Keratinocyte (primary cell): ENCODE data around the gene RAB30. TPM values are rescaled to one million over a fixed set of nuclear protein-coding genes. Genes with fewer than 3 reads are reported as not detected.
"Not testable (repeated sequence)": the region's sequence is repeated elsewhere in the genome, so short reads cannot be mapped to it uniquely, and the experiment has no call there.

Experiments used
- DNase-seq: peaks from one replicate; pipeline ENCODE4 v3.0.0-alpha.2; 2011; ENCODE audit warnings: low read depth, missing footprints, low spot score
- FAIRE-seq: peaks from 2 replicates; lab custom pipeline; 2011; peaks lifted over from hg19 to GRCh38; lab: Jason Lieb, UNC
- H2AFZ ChIP-seq: 2 replicates; pipeline ENCODE4 v1.6.0; 2012; ENCODE audit warnings: low read length, control low read depth, inconsistent platforms; ENCODE audit not compliant: control insufficient read depth
- H3K27ac ChIP-seq: 2 replicates; pipeline ENCODE4 v1.5.1; 2011; ENCODE audit warnings: low read length; ENCODE audit not compliant: control insufficient read depth, insufficient read depth
- H3K27me3 ChIP-seq: 3 replicates; pipeline ENCODE4 v1.6.0; 2011; ENCODE audit warnings: low read length; ENCODE audit not compliant: control insufficient read depth, insufficient read depth; ENCODE audit errors: extremely low read depth
- H3K36me3 ChIP-seq, 2 experiments: 2 replicates in 1 of 2; 3 replicates in 1 of 2; pipeline ENCODE4 v1.5.1; 2011; ENCODE audit warnings: low read length in 2 of 2, mild to moderate bottlenecking in 1 of 2; ENCODE audit not compliant: control insufficient read depth in 2 of 2, insufficient read depth in 2 of 2; ENCODE audit errors: extremely low read depth in 1 of 2
- H3K4me1 ChIP-seq: 3 replicates; pipeline ENCODE4 v1.5.1; 2011; ENCODE audit warnings: low read length; ENCODE audit not compliant: control insufficient read depth, insufficient read depth; ENCODE audit errors: extremely low read depth
- H3K4me2 ChIP-seq: 3 replicates; pipeline ENCODE4 v1.6.0; 2011; ENCODE audit warnings: low read depth, low read length; ENCODE audit not compliant: control insufficient read depth, insufficient read depth; ENCODE audit errors: extremely low read depth
- H3K4me3 ChIP-seq, 3 experiments: fragments of 200-600 bp in 1 of 3; sonication (generic) in 1 of 3; 2 replicates in 2 of 3; 3 replicates in 1 of 3; pipeline ENCODE4 v1.5.1; 2011 to 2016; ENCODE audit warnings: low read length in 3 of 3, mild to moderate bottlenecking in 3 of 3, control low read depth in 2 of 3, inconsistent platforms in 1 of 3, low read depth in 1 of 3, mixed read lengths in 1 of 3, mixed run types in 1 of 3, moderate library complexity in 1 of 3; ENCODE audit not compliant: control insufficient read depth in 2 of 3, insufficient read depth in 2 of 3; ENCODE audit errors: extremely low read depth in 1 of 3
- H3K79me2 ChIP-seq: 2 replicates; pipeline ENCODE4 v1.6.0; 2012; ENCODE audit warnings: low read length; ENCODE audit not compliant: control insufficient read depth, insufficient read depth
- H3K9ac ChIP-seq: 3 replicates; pipeline ENCODE4 v1.6.0; 2011; ENCODE audit warnings: low read length; ENCODE audit not compliant: control insufficient read depth, insufficient read depth; ENCODE audit errors: extremely low read depth
- H3K9me1 ChIP-seq: 3 replicates; pipeline ENCODE4 v1.6.0; 2011; ENCODE audit warnings: low read length; ENCODE audit not compliant: control insufficient read depth, insufficient read depth; ENCODE audit errors: extremely low read depth
- H3K9me3 ChIP-seq: 2 replicates; pipeline ENCODE4 v1.5.1; 2012; ENCODE audit warnings: low read depth, low read length; ENCODE audit not compliant: control insufficient read depth
- H4K20me1 ChIP-seq: 3 replicates; pipeline ENCODE4 v1.6.0; 2011; ENCODE audit warnings: low read length; ENCODE audit not compliant: control insufficient read depth, insufficient read depth; ENCODE audit errors: extremely low read depth
- CTCF ChIP-seq, 3 experiments: IDR thresholded peaks in 1 of 3; conservative IDR thresholded peaks in 1 of 3; optimal IDR thresholded peaks in 1 of 3; 2 replicates in 2 of 3; 3 replicates in 1 of 3; pipeline versions ENCODE3 to v1.5.1; 2011; ENCODE audit warnings: low read length in 3 of 3, mild to moderate bottlenecking in 3 of 3, moderate library complexity in 2 of 3, control low read depth in 1 of 3, inconsistent platforms in 1 of 3; ENCODE audit not compliant: insufficient read depth in 2 of 3; ENCODE audit errors: extremely low read depth in 1 of 3
- EZH2 ChIP-seq: IDR thresholded peaks from one replicate; pipeline ENCODE4 v1.6.1; 2012; ENCODE audit warnings: inconsistent platforms, mild to moderate bottlenecking, low read length, moderate library complexity
- dilution Hi-C: fragments of 300-500 bp; cut with MboI; formaldehyde crosslinking; loops from one replicate; pipeline ENCODE4 v1.7.0; 2020; ENCODE audit warnings: low sequenced_read_pairs; ENCODE audit not compliant: extremely low pct_ligation_motif_present
- polyA plus RNA-seq, 5 experiments: library from polyadenylated mRNA; depleted of rRNA in 3 of 5; stranded (reverse) in 3 of 5; stranded (forward) in 1 of 5; unstranded in 1 of 5; fragments of >200 nt; gene quantifications; 1 replicate in 1 of 5; 2 replicates in 3 of 5; 3 replicates in 1 of 5; pipeline versions ENCODE4 v1.2.1 to v1.2.3, GENCODE V29; 2011 to 2012; ENCODE audit warnings: missing spikeins in 2 of 5, low read depth in 1 of 5, low replicate concordance in 1 of 5

Gene RAB30
- polyA plus RNA-seq, 1 donor (not counting 4 experiments of a cell fraction or from before 2014, with no cell fraction given) = 9.3 TPM

GRCh38 chr11:82974135-82974534, 97.6 kb downstream of the RAB30 start:
- DNase-seq = no peak
- H3K79me2 ChIP-seq = no peaks in the 10 kb centered on the region
- H3K9ac ChIP-seq = no peak overlapping the region
- H3K4me2 ChIP-seq = no peak overlapping the region
- H4K20me1 ChIP-seq = no peaks in the 10 kb centered on the region
- H3K36me3 ChIP-seq = no peaks in the 10 kb centered on the region
- no peak overlapping the region for H2AFZ ChIP-seq
- H3K9me3 ChIP-seq = no peaks in the 10 kb centered on the region
- H3K9me1 ChIP-seq = no peaks in the 10 kb centered on the region
- TF ChIP-seq EZH2 = no peak
- TF ChIP-seq CTCF (optimal IDR thresholded peaks at IDR 0.05 in 1 of 3, IDR thresholded peaks at IDR 0.05 in 1 of 3, conservative IDR thresholded peaks at IDR 0.05 in 1 of 3; ENCODE audit: extremely low read depth in 1 of 3, insufficient read depth in 2 of 3, low read length in 3 of 3) = no peak
- no peak for FAIRE-seq
- peaks cover 6% of the 10 kb centered on the region for H3K4me1 ChIP-seq
- H3K27me3 ChIP-seq = no peaks in the 10 kb centered on the region
- no peak overlapping the region for H3K4me3 ChIP-seq
- dilution Hi-C loops = no loop called here
- no peak overlapping the region for H3K27ac ChIP-seq

- no peak overlapping the region for H3K9ac ChIP-seq
- H2AFZ ChIP-seq = no peak overlapping the region
- H3K4me3 ChIP-seq = no peak overlapping the region
- TF ChIP-seq EZH2 (no peak), CTCF (optimal IDR thresholded peaks at IDR 0.05 in 1 of 3, IDR thresholded peaks at IDR 0.05 in 1 of 3, conservative IDR thresholded peaks at IDR 0.05 in 1 of 3; ENCODE audit: extremely low read depth in 1 of 3, insufficient read depth in 2 of 3, low read length in 3 of 3) (no peak)
- H3K27me3 ChIP-seq = no peaks in the 10 kb centered on the region
- H4K20me1 ChIP-seq = no peaks in the 10 kb centered on the region
- H3K4me1 ChIP-seq = no peaks in the 10 kb centered on the region
- no peak for FAIRE-seq
- no peak for DNase-seq
- H3K9me3 ChIP-seq = no peaks in the 10 kb centered on the region
- H3K36me3 ChIP-seq = no peaks in the 10 kb centered on the region
- dilution Hi-C loops = no loop called here
- H3K9me1 ChIP-seq = no peaks in the 10 kb centered on the region
- H3K27ac ChIP-seq = no peak overlapping the region
- H3K79me2 ChIP-seq = no peaks in the 10 kb centered on the region
- H3K4me2 ChIP-seq = no peak overlapping the region
These were observed 99.6 kb downstream of the RAB30 start for GRCh38 chr11:82972103-82972502.

GRCh38 chr11:82971519-82971946, 100.2 kb downstream of the RAB30 start:
- H3K4me1 ChIP-seq, dilution Hi-C loops, H3K4me3 ChIP-seq, H3K9me1 ChIP-seq, H3K27ac ChIP-seq, DNase-seq, H3K36me3 ChIP-seq, H3K79me2 ChIP-seq, H3K9ac ChIP-seq, H3K9me3 ChIP-seq, FAIRE-seq, H4K20me1 ChIP-seq, H2AFZ ChIP-seq, H3K27me3 ChIP-seq, H3K4me2 ChIP-seq: not testable (repeated sequence)

GRCh38 chr11:82970507-82971083, 101.1 kb downstream of the RAB30 start:
- FAIRE-seq, H4K20me1 ChIP-seq, H3K36me3 ChIP-seq, H3K27me3 ChIP-seq, H2AFZ ChIP-seq, dilution Hi-C loops, H3K4me1 ChIP-seq, H3K4me2 ChIP-seq, H3K4me3 ChIP-seq, DNase-seq, H3K9me1 ChIP-seq, H3K9me3 ChIP-seq, H3K27ac ChIP-seq, H3K9ac ChIP-seq, H3K79me2 ChIP-seq: not testable (repeated sequence)
